Urothelium cell line (cell line): ENCODE data around the gene BAZ2B.
"Not testable (repeated sequence)": the region's sequence is repeated elsewhere in the genome, so short reads cannot be mapped to it uniquely, and the experiment has no call there.

ENCODE experiments used
- DNase-seq: peaks from one replicate; pipeline ENCODE4 v3.0.0; 2011; ENCODE audit warnings: low spot score, mixed read lengths
- FAIRE-seq: peaks from 2 replicates; lab custom pipeline; 2011; peaks lifted over from hg19 to GRCh38; lab: Jason Lieb, UNC

The BAZ2B gene

GRCh38 chr2:159616286-159616701 lies at the start of gene BAZ2B:
Gene BAZ2B (minus strand): TSS chr2:159616548. CDS start chr2:159478719, 137,829 bp downstream.
- FAIRE-seq: no peak
- peak; percentile 44 for DNase-seq

- DNase-seq (no peak), FAIRE-seq (no peak)
Measured at GRCh38 chr2:159661286-159661685, 44.9 kb upstream of the BAZ2B start.

GRCh38 chr2:159658881-159659873 lies 42.8 kb upstream of the BAZ2B start:
- FAIRE-seq: no peak
- DNase-seq: no peak

GRCh38 chr2:159653962-159654361 lies 37.6 kb upstream of the BAZ2B start:
- FAIRE-seq: no peak
- no peak for DNase-seq

- no peak for FAIRE-seq
Measured at GRCh38 chr2:159651884-159652283, 35.5 kb upstream of the BAZ2B start.

GRCh38 chr2:159650574-159650973 lies 34.2 kb upstream of the BAZ2B start:
- no peak for FAIRE-seq
- no peak for DNase-seq

More at GRCh38 chr2:159651884-159652283, 35.5 kb upstream of the BAZ2B start:
- DNase-seq: no peak

GRCh38 chr2:159648643-159649042 lies 32.3 kb upstream of the BAZ2B start:
- FAIRE-seq (no peak), DNase-seq (no peak)

- FAIRE-seq: no peak
- DNase-seq: no peak
Measured at GRCh38 chr2:159647667-159648066, 31.3 kb upstream of the BAZ2B start.

GRCh38 chr2:159640176-159640575 lies 23.8 kb upstream of the BAZ2B start:
- DNase-seq: no peak
- FAIRE-seq: no peak

- FAIRE-seq: no peak
- no peak for DNase-seq
Measured at GRCh38 chr2:159639712-159640111, 23.4 kb upstream of the BAZ2B start.

- DNase-seq (no peak), FAIRE-seq (no peak)
Measured at GRCh38 chr2:159639071-159639470, 22.7 kb upstream of the BAZ2B start.

GRCh38 chr2:159637988-159638501 lies 21.7 kb upstream of the BAZ2B start:
- FAIRE-seq (peak; percentile 69), DNase-seq (peak; percentile 62)

- no peak for FAIRE-seq
- DNase-seq: no peak
Measured at GRCh38 chr2:159637240-159637639, 20.9 kb upstream of the BAZ2B start.

GRCh38 chr2:159635006-159635789 lies 18.9 kb upstream of the BAZ2B start:
- DNase-seq: no peak

GRCh38 chr2:159633219-159633618 lies 16.9 kb upstream of the BAZ2B start:
- FAIRE-seq (no peak), DNase-seq (no peak)

More at GRCh38 chr2:159635006-159635789, 18.9 kb upstream of the BAZ2B start:
- no peak for FAIRE-seq

GRCh38 chr2:159625628-159626027 lies 9.3 kb upstream of the BAZ2B start:
- not testable (repeated sequence) for FAIRE-seq, DNase-seq

- DNase-seq (no peak), FAIRE-seq (no peak)
Measured at GRCh38 chr2:159623436-159623835, 7.1 kb upstream of the BAZ2B start.

GRCh38 chr2:159622966-159623365 lies 6.6 kb upstream of the BAZ2B start:
- FAIRE-seq (no peak), DNase-seq (no peak)

GRCh38 chr2:159620796-159621195 lies 4.4 kb upstream of the BAZ2B start:
- no peak for FAIRE-seq

GRCh38 chr2:159617646-159618045 lies 1.3 kb upstream of the BAZ2B start:
- DNase-seq: peak; percentile 12

More at GRCh38 chr2:159620796-159621195, 4.4 kb upstream of the BAZ2B start:
- DNase-seq: no peak

GRCh38 chr2:159617100-159617499 lies 752 bp upstream of the BAZ2B start:
- no peak for DNase-seq
- FAIRE-seq: no peak

More at GRCh38 chr2:159617646-159618045, 1.3 kb upstream of the BAZ2B start:
- FAIRE-seq: no peak
